ENCODE data around the gene MTRR.
"Not testable (repeated sequence)": the region's sequence is repeated elsewhere in the genome, so short reads cannot be mapped to it uniquely, and the experiment has no call there.

The MTRR gene

DNA sequence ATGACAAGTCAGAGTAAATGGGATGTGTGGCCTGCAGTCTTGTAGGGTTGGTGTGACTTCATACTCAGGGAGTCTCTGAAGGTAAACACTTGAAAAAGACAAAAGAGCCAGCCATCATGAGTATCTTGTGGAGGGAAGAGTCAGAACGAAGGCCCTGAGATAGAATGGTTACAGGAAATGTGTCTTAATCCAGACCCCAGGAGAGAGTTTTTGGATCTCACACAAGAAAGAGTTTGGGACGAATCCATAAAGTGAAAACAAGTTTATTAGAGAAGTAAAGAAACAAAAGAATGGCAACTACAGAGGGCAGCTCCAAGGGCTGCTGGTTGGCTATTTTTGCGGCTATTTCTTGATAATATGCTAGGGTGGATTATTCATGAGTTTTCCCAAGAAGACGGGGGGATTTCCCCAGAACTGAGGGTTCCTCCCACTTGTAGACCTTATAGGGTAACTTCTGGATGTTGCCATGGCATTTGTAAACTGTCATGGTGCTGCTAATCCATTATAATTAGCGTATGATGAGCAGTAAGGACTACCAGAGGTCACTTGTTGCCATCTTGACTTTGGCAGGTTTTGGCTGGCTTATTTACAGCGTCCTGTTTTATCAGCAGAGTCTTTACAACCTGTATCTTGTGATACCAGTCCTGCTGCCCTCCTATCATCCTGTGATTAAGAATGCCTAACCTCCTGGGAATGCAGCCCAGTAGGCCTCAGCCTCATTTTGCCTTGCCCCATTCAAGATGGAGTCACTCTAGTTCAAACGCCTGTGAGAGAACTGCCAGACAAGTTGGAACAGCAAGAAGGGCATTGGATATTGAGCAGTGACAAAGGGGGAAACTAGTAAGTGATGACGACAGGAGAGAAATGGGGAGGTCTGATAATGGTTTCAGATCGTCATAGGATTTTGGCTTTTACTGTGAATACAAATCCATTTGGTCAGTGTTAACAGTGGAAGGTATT, 34.0 kb downstream of the MTRR start:
- no peak for DNase-seq

DNA sequence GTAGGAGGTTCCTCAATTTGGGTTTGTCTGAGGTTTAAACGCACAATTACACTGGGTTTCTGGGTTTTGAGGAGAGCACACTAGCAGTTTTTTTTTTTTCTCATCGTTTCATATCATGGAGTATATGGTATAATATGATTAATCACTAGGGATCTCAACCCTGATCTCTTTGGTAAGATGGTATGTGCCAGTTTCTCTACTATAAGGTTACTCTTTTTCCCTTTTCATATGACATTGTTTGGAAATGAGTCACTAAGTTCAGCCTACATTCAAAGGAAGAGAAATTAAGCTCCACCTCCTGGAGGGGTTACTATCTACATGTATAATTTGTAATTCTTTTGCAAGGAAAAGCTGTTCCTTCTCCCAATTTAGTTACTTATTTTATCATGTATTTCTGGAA, 35.2 kb downstream of the MTRR start:
- peak; percentile 18 to 59 for DNase-seq

DNA sequence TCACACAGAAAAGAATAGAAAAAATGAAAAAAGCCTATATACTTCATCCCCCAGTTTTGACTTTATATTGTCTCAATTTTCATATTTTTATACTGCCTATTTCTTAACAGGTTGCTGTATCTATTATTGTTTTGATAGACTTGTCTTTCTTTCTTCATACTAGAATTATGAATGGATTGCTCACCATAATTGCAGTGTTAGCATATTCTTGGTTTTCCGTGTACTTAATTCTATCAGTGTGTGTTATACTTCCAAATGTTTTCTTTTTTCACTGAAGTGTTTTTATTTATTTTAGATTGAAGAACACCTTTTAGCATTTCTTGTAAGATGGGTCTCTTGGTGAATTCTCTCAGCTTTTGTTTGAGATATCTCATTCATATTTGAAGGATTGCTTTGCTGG, 38.7 kb downstream of the MTRR start:
- DNase-seq: no peak

DNA sequence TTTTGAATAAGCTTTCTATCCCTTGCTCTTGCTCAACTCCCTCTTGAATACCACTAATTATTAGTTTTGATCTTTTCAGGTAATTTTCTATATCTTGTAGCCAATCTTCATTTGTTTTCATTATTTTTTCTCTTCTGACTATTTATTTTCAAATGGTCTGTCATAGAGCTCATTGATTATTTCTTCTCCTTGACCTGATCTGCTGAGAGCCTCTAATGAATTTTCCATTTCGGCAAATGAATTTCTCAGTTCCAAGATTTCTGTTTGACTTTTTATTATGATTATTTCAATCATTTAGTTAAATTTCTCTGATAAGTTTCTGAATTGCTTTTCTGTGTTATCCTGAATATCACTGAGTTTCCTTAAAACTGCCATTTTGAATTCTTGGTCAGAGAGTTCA, 39.4 kb downstream of the MTRR start:
- DNase-seq: no peak

DNA sequence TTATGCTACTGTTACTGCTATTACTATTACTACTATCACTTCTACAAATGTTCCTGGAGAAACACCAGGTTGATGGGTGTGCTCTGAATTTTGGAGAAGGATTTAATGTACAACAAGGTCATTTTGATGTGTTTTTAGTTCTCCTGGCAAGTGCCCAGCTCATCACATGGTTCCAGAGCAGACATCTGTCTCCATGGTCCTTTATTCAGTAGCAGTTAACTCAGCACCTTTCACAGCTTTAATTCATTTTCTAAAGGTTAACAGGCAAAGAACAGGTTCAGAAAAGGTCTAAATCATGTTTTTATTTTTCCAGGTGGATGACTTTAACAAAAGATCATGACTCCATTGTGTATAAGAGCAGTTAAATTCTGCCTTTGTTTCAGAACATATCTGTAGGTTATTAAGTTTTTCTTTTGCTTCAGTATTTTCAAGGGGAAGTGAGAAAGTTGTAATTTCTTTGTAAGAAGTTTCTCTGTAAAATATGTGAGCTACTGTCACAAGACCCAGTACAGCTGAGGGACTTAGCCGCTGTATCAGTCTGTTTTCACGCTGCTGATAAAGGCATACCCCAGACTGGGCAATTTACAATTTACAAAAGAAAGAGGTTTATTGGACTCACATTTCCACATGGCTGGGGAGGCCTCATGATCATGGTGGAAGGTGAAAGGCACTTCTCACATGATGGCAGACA, 41.9 kb downstream of the MTRR start:
- no peak for DNase-seq

DNA sequence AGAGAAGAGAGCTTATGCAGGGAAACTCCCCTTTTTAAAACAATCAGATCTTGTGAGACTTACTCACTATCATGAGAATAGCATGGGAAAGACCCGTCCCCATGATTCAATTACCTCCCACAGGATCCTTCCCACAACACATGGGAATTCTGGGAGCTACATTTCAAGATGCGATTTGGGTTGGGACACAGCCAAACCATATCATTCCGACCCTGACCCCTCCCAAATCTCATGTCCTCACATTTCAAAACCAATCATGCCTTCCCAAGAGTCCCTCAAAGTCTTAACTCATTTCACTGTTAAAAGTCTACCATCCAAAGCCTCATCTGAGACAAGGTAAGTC, 42.5 kb downstream of the MTRR start:
- DNase-seq: not testable (repeated sequence)

- DNase-seq: no peak
These were observed 47.3 kb downstream of the MTRR start for GRCh38 chr5:7916171-7916804.

- no peak for DNase-seq
These were observed 48.5 kb downstream of the MTRR start for GRCh38 chr5:7917130-7918123.

DNA sequence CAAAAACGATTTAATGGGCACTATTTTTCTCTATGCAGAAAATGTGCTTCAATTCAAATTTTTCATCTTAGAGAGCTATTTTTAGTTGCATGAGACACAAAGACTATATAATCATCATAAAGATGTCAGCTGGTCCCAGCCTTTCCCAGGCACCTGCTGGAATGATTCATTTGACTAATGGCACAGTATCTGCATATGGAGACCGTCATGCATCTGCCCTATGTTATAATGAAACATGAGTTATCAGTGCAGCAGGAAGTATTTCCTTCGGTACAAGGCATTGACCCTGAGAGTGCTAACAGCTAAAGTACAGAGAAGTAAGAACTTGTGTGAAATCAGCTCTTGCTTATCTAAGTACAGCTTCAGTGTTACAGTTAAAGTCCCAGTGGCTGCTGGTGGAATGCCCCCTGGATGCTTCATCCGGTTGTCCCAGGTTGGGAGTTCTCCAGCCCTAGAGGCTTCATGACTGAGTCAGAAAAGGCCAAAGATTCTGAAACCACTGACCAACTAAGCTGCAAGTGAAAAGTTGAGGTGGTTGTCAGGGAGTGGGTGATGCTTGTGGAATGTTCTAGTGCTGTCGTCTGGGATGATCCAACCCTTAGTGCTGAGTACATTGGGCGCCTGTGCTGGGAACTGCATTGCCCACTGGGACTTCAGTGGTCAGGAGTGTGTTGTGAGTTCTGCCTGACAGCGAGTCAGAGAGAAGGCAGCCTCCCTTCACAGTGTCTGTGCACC, 57.2 kb downstream of the MTRR start:
- no peak for DNase-seq

DNA sequence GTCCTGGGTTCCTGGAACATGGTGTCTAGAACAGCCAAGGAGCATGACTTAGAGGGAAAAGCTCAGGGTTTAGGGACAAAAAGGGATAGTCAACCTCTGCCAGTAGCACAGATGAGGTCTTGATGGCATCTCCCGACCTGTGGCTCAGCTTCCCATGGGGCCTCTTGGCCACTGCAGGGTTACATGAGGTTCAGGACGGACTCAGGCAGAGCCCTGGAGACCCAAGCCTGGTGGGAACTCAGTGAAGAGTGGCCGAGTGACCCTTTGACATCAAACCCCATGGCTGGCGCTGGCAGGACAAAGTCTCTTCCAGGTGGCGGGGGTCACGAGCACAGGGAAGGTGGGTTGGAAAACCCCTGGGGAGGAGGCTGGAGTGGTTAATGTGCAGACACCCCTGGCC, 57.8 kb downstream of the MTRR start:
- no peak for DNase-seq

DNA sequence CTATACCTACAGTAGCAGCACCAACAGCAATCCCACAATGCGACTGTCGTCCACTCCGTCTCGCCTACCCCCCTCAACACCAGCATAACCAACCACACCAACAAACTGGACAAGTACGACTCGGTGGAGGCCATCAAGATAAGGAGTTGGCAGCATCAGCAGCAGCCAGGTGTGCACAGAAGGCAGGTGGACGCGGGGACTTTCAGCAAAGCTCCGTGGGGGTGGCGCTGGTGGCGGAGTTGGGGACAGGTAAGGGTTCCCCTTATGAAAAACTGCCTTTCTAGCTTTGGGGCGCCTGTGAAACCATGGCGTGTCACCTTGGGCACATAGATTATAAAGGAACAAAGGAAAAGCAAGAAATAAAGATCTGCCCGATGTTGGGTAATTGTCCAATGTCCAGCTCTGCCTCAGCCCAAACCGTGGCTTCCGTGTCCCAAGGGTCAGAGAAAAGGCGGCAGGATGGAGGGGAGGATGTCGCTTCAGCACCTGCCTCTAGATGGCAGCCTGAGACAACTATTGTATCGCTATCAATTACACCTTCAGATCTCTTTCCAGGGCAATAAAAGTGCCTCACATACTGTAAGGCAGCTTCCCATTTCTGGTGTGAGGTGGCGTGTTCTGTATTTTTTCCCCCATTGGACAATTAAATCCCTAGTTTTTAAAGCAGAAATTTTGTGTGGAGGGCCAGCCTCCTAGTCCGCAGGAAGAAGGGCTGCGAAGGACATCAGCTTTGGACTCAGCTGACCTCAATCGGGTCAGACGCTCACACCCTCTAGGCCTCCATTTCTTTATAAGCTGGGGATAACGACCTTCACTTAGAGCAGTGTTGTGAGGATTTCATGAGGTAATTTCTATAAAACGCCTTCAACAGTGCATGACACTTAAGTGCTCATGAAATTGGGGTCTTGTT, 58.8 kb downstream of the MTRR start:
- DNase-seq: peak in 1 of 2 experiments; percentile 72

DNA sequence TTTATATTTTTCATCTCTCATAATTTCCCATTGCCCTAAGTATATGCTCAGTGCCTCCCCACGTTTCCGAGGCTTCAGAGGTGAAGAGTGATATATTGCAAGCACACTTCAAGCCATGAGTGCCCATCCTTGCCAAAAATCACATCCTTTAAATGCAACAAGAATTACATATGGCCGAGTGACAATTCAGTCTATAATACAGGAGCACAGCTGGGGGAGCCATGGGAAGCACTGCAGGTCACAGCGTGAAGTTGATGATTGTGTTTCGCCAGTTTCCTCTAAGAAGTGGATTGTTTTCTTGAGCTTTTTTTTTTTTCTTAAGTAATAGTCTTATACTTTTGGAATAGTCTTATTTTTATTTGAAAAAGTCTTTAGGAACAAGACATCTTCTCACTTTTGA, 61.1 kb downstream of the MTRR start:
- no peak for DNase-seq

GRCh38 chr5:7941692-7942091, 72.7 kb downstream of the MTRR start:
- no peak for DNase-seq

DNA sequence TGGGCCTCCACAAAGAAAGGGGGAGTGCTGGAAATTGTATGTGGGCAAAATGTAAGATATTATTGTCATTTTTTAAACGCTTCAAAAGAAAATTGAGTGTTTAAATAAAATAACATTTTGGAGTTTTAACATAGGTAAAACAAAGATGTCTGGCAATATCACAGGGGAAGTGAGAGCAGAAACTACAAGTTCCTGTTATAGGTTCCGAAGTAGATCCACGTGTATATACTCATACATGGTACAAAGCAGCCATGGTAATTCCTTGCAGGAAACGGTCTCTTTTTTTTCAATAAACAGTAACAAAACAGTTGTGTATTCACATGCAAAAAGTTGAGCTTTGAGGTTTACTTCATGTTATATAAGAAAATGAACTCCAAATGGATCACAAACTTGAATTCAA, 78.4 kb downstream of the MTRR start:
- no peak for DNase-seq

Measured in SW 1271 (cell line).